Kidney (tissue), 14 donors: ENCODE results near the gene TTLL5. TPM values are rescaled to one million over a fixed set of nuclear protein-coding genes. Genes with fewer than 3 reads are reported as not detected.

Experiments used
- DNase-seq, 5 donors: peaks; one replicate each; pipeline ENCODE4 v3.0.0-alpha.2; 2013 to 2020
- FAIRE-seq: peaks from 2 replicates; lab custom pipeline; 2012; peaks lifted over from hg19 to GRCh38; lab: Jason Lieb, UNC
- H3K27ac ChIP-seq, 2 donors: one replicate each; pipeline ENCODE4 v1.7.0; 2013; ENCODE audit warnings: low read depth in 2 of 2, low read length in 2 of 2, inconsistent platforms in 1 of 2
- H3K27me3 ChIP-seq: one replicate; pipeline ENCODE4 v1.7.1; 2013; ENCODE audit warnings: low read length, inconsistent platforms; ENCODE audit not compliant: control insufficient read depth, insufficient read depth
- H3K36me3 ChIP-seq, 3 donors: one replicate each; pipeline versions ENCODE4 v1.7.0 to v1.7.1; 2013; ENCODE audit warnings: low read length in 3 of 3, control low read depth in 1 of 3, inconsistent platforms in 1 of 3; ENCODE audit not compliant: insufficient read depth in 3 of 3, control insufficient read depth in 2 of 3
- H3K4me1 ChIP-seq, 3 donors: one replicate each; pipeline versions ENCODE4 v1.7.0 to v1.7.1; 2013; ENCODE audit warnings: low read length in 3 of 3, inconsistent platforms in 1 of 3, low read depth in 1 of 3; ENCODE audit not compliant: control insufficient read depth in 2 of 3, insufficient read depth in 2 of 3
- H3K4me3 ChIP-seq, 3 donors: one replicate each; pipeline versions ENCODE4 v1.7.0 to v1.8.1; 2013; ENCODE audit warnings: low read length in 3 of 3, control low read depth in 1 of 3, inconsistent platforms in 1 of 3
- H3K9ac ChIP-seq, 3 donors: one replicate each; pipeline versions ENCODE4 v1.7.0 to v1.7.1; 2013; ENCODE audit warnings: low read length in 3 of 3, control low read depth in 1 of 3, inconsistent platforms in 1 of 3
- H3K9me3 ChIP-seq, 3 donors: one replicate each; pipeline versions ENCODE4 v1.7.0 to v1.7.1; 2013; ENCODE audit warnings: low read length in 3 of 3, control low read depth in 1 of 3, inconsistent platforms in 1 of 3; ENCODE audit not compliant: control insufficient read depth in 2 of 3, insufficient read depth in 1 of 3
- CTCF ChIP-seq: IDR thresholded peaks from 3 replicates; pipeline ENCODE4 v1.5.1; 2012; ENCODE audit warnings: mild to moderate bottlenecking, moderate library complexity, borderline replicate concordance; ENCODE audit not compliant: insufficient read depth; ENCODE audit errors: extremely low read depth
- intact Hi-C: fragments of 100-400 bp; cut with DNase I; formaldehyde crosslinking; loops from one replicate; pipeline ENCODE4 v1.11.1; 2022
- polyA plus RNA-seq: library from polyadenylated mRNA; stranded (reverse); fragments of 350-450 nt; fragmentation: Illumina TruSeq; extraction: RNeasy Lipid Tissue Mini Kit (QIAGEN cat#74804); gene quantifications from one replicate; pipeline ENCODE4 v1.2.3, GENCODE V29; 2014; ENCODE audit warnings: low read depth, low replicate concordance; ENCODE audit not compliant: insufficient read depth
- total RNA-seq: library from RNA; stranded (reverse); fragmentation: NEBNext Ultra II Directional; extraction: Animal tissue kit (Norgen Biotek cat#: 25700); gene quantifications from one replicate; pipeline ENCODE4 v1.2.1, GENCODE V29; 2021
- donor health status: control.
- donor health status: control.
- donor health status: control.
- donor health status: control.
- donor health status: control.
- donor health status: DM: yes; HTN: yes; CAD: no.
- donor health status: Normal renal cell carcinoma (clear cell type).

Gene TTLL5
- total and polyA plus RNA-seq, 2 donors from 2014 or later, result 16.8 to 37.2 TPM

- Histone ChIP-seq H3K27me3 (no peaks in the 10 kb centered on the region), H3K9ac (no peak overlapping the region), H3K36me3 (no peaks in the 10 kb centered on the region), H3K9me3 (no peaks in the 10 kb centered on the region), H3K27ac (no peak overlapping the region), H3K4me1 (no peaks in the 10 kb centered on the region), H3K4me3 (no peak overlapping the region)
- no peak for TF ChIP-seq CTCF
- FAIRE-seq, result no peak
- no peak for DNase-seq
- intact Hi-C loops, result no loop called here
These were observed 272.8 kb downstream of the TTLL5 start for GRCh38 chr14:75933712-75934296.

- Histone ChIP-seq H3K4me1 (no peaks in the 10 kb centered on the region), H3K9me3 (no peaks in the 10 kb centered on the region), H3K9ac (no peak overlapping the region), H3K27me3 (no peaks in the 10 kb centered on the region), H3K36me3 (no peaks in the 10 kb centered on the region), H3K27ac (no peak overlapping the region), H3K4me3 (no peak overlapping the region)
- FAIRE-seq, result no peak
- no peak for DNase-seq
- intact Hi-C loops, result no loop called here
- TF ChIP-seq CTCF, result no peak
These were observed 274.1 kb downstream of the TTLL5 start for GRCh38 chr14:75934998-75935628.

GRCh38 chr14:75939200-75939599 is 278.2 kb downstream of the TTLL5 start:
- H3K4me1 ChIP-seq, result no peaks in the 10 kb centered on the region
- no peaks in the 10 kb centered on the region for H3K27me3 ChIP-seq
- FAIRE-seq, result no peak
- DNase-seq, result no peak
- H3K27ac ChIP-seq, result no peak overlapping the region
- H3K9me3 ChIP-seq, result no peaks in the 10 kb centered on the region
- H3K4me3 ChIP-seq, result no peak overlapping the region
- TF ChIP-seq CTCF, result no peak
- no peak overlapping the region for H3K9ac ChIP-seq
- intact Hi-C loops, result no loop called here
- no peaks in the 10 kb centered on the region for H3K36me3 ChIP-seq
